22Rv1 (cell line): ENCODE measurements around the gene CNIH3.

Experiments used
- H3K27ac ChIP-seq: fragments of 450-650 bp; 2 replicates; pipeline ENCODE4 v1.5.1; 2017
- ZFX ChIP-seq: fragments of 450-650 bp; IDR thresholded peaks from 2 replicates; pipeline ENCODE4 v1.6.1; 2017; ENCODE audit warnings: antibody characterized with exemption, borderline replicate concordance
- TF ChIP-seq, protein P1 (sequence below): fragments of 450-650 bp; IDR thresholded peaks from 2 replicates; pipeline ENCODE4 v1.5.1; 2017; ENCODE audit warnings: mild to moderate bottlenecking

The CNIH3 gene

DNA sequence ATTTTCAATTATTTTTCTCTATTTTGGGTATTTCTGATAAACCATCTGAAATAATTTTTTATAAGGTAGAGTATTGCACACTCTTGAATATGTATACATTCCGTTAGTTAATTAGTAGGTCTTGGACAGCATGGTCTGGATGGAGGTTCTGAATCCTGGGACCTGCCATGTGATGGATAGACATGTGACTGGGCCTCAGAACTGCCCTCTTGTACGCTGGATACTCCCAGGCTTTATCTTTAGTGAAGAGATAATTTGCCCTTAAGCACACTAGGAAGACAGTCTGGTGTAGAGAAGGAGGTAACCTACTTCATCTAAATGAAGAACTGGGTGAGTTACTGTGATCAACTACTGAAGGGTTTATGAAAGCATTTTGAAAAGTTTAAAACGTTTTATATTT lies 48.9 kb downstream of the CNIH3 start:
- TF ChIP-seq, protein P1, sequence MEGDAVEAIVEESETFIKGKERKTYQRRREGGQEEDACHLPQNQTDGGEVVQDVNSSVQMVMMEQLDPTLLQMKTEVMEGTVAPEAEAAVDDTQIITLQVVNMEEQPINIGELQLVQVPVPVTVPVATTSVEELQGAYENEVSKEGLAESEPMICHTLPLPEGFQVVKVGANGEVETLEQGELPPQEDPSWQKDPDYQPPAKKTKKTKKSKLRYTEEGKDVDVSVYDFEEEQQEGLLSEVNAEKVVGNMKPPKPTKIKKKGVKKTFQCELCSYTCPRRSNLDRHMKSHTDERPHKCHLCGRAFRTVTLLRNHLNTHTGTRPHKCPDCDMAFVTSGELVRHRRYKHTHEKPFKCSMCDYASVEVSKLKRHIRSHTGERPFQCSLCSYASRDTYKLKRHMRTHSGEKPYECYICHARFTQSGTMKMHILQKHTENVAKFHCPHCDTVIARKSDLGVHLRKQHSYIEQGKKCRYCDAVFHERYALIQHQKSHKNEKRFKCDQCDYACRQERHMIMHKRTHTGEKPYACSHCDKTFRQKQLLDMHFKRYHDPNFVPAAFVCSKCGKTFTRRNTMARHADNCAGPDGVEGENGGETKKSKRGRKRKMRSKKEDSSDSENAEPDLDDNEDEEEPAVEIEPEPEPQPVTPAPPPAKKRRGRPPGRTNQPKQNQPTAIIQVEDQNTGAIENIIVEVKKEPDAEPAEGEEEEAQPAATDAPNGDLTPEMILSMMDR: no peak
- TF ChIP-seq ZFX: no peak
- H3K27ac ChIP-seq: no peak overlapping the region

GRCh38 chr1:224666078-224666477 lies 50.0 kb downstream of the CNIH3 start:
- TF ChIP-seq, protein P1: no peak
- TF ChIP-seq ZFX: no peak

GRCh38 chr1:224666913-224667312 lies 50.8 kb downstream of the CNIH3 start:
- H3K27ac ChIP-seq: no peak overlapping the region
- TF ChIP-seq, protein P1: no peak
- no peak for TF ChIP-seq ZFX

More at GRCh38 chr1:224666078-224666477, 50.0 kb downstream of the CNIH3 start:
- H3K27ac ChIP-seq: no peak overlapping the region

DNA sequence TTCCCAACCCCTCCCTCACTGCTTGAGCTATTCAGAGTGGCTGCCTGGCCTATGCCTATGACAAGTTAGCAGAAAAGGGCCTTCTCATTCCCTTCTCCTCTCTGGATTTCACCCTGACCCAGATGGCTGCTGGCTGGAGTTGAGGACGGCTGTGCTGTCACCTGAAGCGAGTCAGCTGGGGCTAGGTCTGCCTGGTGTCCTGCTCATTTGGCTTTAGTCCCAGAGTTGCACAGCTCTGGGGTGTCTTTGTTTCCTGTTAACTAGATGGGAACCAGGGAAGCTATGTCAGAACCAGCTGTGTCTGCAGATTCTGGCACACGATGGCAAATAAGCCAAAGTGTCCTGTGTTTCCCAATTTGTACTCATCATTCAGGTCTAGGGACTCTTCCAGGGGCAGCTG lies 52.9 kb downstream of the CNIH3 start:
- H3K27ac ChIP-seq: no peak overlapping the region
- TF ChIP-seq ZFX: no peak
- TF ChIP-seq, protein P1: no peak

DNA sequence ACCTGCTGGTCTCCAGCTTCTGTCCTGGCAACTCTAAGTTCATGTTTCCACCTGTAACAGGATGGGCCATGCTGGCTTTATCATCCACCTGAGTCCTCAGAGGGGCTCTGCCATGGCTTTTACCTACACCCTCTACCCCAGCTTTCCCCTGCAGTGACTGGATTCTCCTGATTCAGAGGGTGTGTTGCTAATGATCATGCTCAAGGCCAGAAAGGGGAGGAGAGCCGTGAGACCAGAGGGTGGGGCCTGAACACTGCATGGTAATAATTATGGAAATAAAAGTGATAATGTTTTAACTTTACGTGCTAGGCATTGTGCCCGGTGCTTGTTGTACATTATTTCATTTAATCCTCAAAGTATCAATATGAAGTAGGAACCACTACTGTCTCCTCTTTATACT lies 53.3 kb downstream of the CNIH3 start:
- no peak overlapping the region for H3K27ac ChIP-seq
- TF ChIP-seq ZFX: no peak
- TF ChIP-seq, protein P1: no peak

DNA sequence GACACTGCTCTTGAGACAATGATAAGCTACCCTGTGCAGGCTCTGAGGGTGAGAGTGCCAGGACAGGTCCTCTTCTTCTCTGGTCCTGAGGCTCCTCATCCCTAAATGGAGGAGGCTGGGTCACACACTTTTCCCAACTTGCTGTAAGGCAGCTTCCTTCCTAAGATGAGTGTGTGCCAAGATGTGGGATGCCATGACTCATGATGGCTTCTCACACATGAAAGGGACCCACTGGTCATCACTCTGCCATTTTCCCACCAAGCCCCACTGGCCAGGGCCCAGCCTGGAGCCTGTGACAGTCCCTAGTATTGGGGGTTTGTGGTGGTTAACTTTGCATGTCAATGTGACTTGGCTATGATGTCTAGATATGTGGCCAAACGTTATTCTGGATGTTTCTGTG lies 54.4 kb downstream of the CNIH3 start:
- no peak for TF ChIP-seq ZFX
- TF ChIP-seq, protein P1: no peak
- no peak overlapping the region for H3K27ac ChIP-seq

DNA sequence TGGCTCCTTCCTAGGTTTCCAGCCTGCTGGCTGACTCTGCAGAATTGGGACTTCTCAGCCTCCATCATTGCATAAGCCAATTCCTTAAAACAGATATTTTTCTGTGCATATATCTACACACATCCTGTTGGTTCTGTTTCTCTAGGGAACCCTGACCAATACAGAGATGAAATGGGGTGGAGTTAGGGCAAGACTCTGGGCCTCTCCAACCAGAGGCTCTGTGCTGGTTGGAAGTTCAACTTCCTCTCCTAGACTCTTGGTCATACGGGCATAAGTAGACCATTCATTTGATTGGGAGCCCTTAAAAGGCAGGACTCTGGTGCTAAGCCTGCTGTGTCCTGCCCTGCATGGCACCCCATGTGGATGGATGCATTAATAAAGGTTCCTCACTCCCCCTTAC lies 55.0 kb downstream of the CNIH3 start:
- H3K27ac ChIP-seq: no peak overlapping the region
- no peak for TF ChIP-seq ZFX

DNA sequence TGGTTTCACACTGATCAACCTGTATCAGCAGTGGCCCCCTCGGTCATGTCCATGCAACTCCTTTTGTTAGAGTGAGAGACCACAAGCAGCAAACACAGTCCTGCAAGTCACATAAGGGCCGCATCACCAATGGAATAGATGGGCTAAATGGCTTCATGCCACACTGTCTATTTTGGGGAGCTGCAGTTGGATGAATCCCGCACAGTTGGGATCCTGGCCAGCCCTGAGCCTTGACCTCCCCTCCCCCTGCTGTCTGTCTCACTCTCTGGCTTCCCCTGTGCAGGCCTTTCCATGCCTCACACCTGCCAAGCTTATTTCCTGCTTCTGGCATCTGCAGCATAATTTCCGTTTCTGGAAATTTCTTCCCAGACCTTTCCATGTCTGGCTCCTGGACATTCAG lies 57.0 kb downstream of the CNIH3 start:
- TF ChIP-seq, protein P1: no peak
- no peak for TF ChIP-seq ZFX
- no peak overlapping the region for H3K27ac ChIP-seq
